HCT116 (cell line): ENCODE data around the gene ACTRT2. TPM values are rescaled to one million over a fixed set of nuclear protein-coding genes. Genes with fewer than 3 reads are reported as not detected.

Source experiments
- ATAC-seq: fragments of 200-7000 bp; cut with Tn5 transposase; 2 replicates; pipeline ENCODE4 v1.9.1; 2020; ENCODE audit warnings: mild to moderate bottlenecking, moderate library complexity
- BruUV-seq: library from RNA; stranded (reverse); fragments of 400-500 nt; replicated peaks from 2 replicates; lab custom pipeline; 2021; lab: Mats Ljungman, UMichigan
- CTCF ChIA-PET: fragments of 300-600 bp; sonication (Branson Sonifier 250); formaldehyde crosslinking; loops from one replicate; lab custom pipeline; 2021; ENCODE audit warnings: antibody characterized with exemption; lab: Charles Lee
- POLR2A ChIA-PET: fragments of 300-600, 350-600 bp; sonication (Branson Sonifier 250); formaldehyde crosslinking; loops from one replicate; lab custom pipeline; 2021; ENCODE audit warnings: antibody characterized with exemption; lab: Charles Lee
- RAD21 ChIA-PET, 2 experiments: fragments of 300-600 bp; sonication (Branson Sonifier 250); formaldehyde crosslinking; loops; one replicate each; lab custom pipeline; 2023; ENCODE audit warnings: low total read pairs in 2 of 2; ENCODE audit not compliant: uncharacterized antibody in 2 of 2, unreplicated experiment in 2 of 2, low non-redundant PET in 1 of 2; lab: Charles Lee
- DNase-seq: peaks from one replicate; pipeline ENCODE4 v3.0.0-alpha.2; 2010; ENCODE audit warnings: low read depth, low spot score
- H2AFZ ChIP-seq: fragments of 200-600 bp; shearing (Covaris generic), sonication (generic); 2 replicates; pipeline ENCODE4 v1.6.1; 2017; ENCODE audit warnings: low read depth, mixed run types, mixed read lengths, antibody characterized with exemption, low read length; ENCODE audit not compliant: poor library complexity, severe bottlenecking
- H3K27ac ChIP-seq: 2 replicates; pipeline ENCODE4 v1.5.1; 2012; ENCODE audit warnings: low read depth, low read length
- H3K27me3 ChIP-seq: fragments of 200-600 bp; sonication (generic); 2 replicates; pipeline ENCODE4 v1.6.1; 2016; ENCODE audit warnings: mixed run types, low read length, mixed read lengths; ENCODE audit not compliant: insufficient read depth
- H3K36me3 ChIP-seq, 2 experiments: fragments of 200-500 bp in 1 of 2; fragments of 200-600 bp in 1 of 2; sonication (Bioruptor generic) in 1 of 2; sonication (generic) in 1 of 2; 2 replicates each; pipeline versions ENCODE4 v1.5.1 to v1.6.1; 2014 to 2016; ENCODE audit warnings: low read length in 2 of 2, inconsistent platforms in 1 of 2, mixed read lengths in 1 of 2, mixed run types in 1 of 2; ENCODE audit not compliant: insufficient read depth in 2 of 2, control insufficient read depth in 1 of 2
- H3K4me1 ChIP-seq, 2 experiments: fragments of 200-600 bp in 1 of 2; sonication (generic) in 1 of 2; 2 replicates each; pipeline versions ENCODE4 v1.5.1 to v1.6.1; 2012 to 2017; ENCODE audit warnings: low read length in 2 of 2, inconsistent platforms in 1 of 2, mild to moderate bottlenecking in 1 of 2, mixed read lengths in 1 of 2, mixed run types in 1 of 2, moderate library complexity in 1 of 2; ENCODE audit not compliant: insufficient read depth in 2 of 2, control insufficient read depth in 1 of 2
- H3K4me2 ChIP-seq: fragments of 200-600 bp; sonication (generic); 2 replicates; pipeline ENCODE4 v1.6.1; 2017; ENCODE audit warnings: mixed run types, low read length, mixed read lengths
- H3K4me3 ChIP-seq, 2 experiments: fragments of 200-600 bp in 1 of 2; sonication (generic) in 1 of 2; replicated peaks in 1 of 2; 2 replicates each; pipeline ENCODE4 v1.5.1; 2011 to 2016; ENCODE audit warnings: low read length in 2 of 2, control low read depth in 1 of 2, low read depth in 1 of 2, mild to moderate bottlenecking in 1 of 2, mixed read lengths in 1 of 2, mixed run types in 1 of 2
- H3K79me2 ChIP-seq: fragments of 200-600 bp; sonication (generic); 2 replicates; pipeline ENCODE4 v1.6.1; 2017; ENCODE audit warnings: mild to moderate bottlenecking, mixed run types, low read length, moderate library complexity, mixed read lengths; ENCODE audit not compliant: insufficient read depth
- H3K9ac ChIP-seq: fragments of 200-600 bp; sonication (generic); 2 replicates; pipeline ENCODE4 v1.6.1; 2016; ENCODE audit warnings: low read length, mixed read lengths
- H3K9me2 ChIP-seq: fragments of 200-600 bp; sonication (generic), shearing (Covaris generic); 2 replicates; pipeline ENCODE4 v1.6.1; 2017; ENCODE audit warnings: mixed run types, mild to moderate bottlenecking, moderate library complexity; ENCODE audit not compliant: insufficient read depth
- H3K9me3 ChIP-seq, 2 experiments: fragments of 200-500 bp in 1 of 2; fragments of 200-600 bp in 1 of 2; sonication (Bioruptor generic) in 1 of 2; sonication (generic) in 1 of 2; 2 replicates each; pipeline ENCODE4 v1.6.1; 2014 to 2017; ENCODE audit warnings: low read length in 2 of 2, mixed read lengths in 2 of 2, inconsistent platforms in 1 of 2, low read depth in 1 of 2, mild to moderate bottlenecking in 1 of 2, mixed run types in 1 of 2, moderate library complexity in 1 of 2; ENCODE audit not compliant: control insufficient read depth in 1 of 2, insufficient read depth in 1 of 2
- H4K20me1 ChIP-seq: fragments of 200-600 bp; sonication (generic), shearing (Covaris generic); 2 replicates; pipeline ENCODE4 v1.6.1; 2017; ENCODE audit warnings: mixed run types, mild to moderate bottlenecking, moderate library complexity; ENCODE audit not compliant: insufficient read depth
- ATF3 ChIP-seq: IDR thresholded peaks from 2 replicates; pipeline ENCODE4 v1.6.1; 2012
- CBX3 ChIP-seq: IDR thresholded peaks from 2 replicates; pipeline ENCODE4 v1.6.1; 2012; ENCODE audit warnings: low read depth
- CEBPB ChIP-seq: IDR thresholded peaks from 2 replicates; pipeline ENCODE4 v1.6.1; 2012; ENCODE audit warnings: low read depth
- EGR1 ChIP-seq: IDR thresholded peaks from 2 replicates; pipeline ENCODE4 v1.6.1; 2012; ENCODE audit warnings: low read depth
- MAX ChIP-seq: IDR thresholded peaks from 2 replicates; pipeline ENCODE4 v1.6.1; 2012
- POLR2A ChIP-seq: IDR thresholded peaks from 2 replicates; pipeline ENCODE4 v1.7.0; 2011; ENCODE audit warnings: borderline replicate concordance; ENCODE audit not compliant: insufficient read depth, insufficient read length; ENCODE audit errors: extremely low read depth
- RAD21 ChIP-seq: IDR thresholded peaks from 2 replicates; pipeline ENCODE4 v1.6.1; 2012; ENCODE audit warnings: low read depth, mild to moderate bottlenecking
- REST ChIP-seq: IDR thresholded peaks from 2 replicates; pipeline ENCODE4 v1.6.1; 2012; ENCODE audit warnings: low read depth
- ZFX ChIP-seq: fragments of 450-650 bp; IDR thresholded peaks from 2 replicates; pipeline ENCODE4 v1.6.1; 2017
- intact Hi-C: fragments of 100-400 bp; cut with micrococcal nuclease; formaldehyde crosslinking; loops from 2 replicates; pipeline ENCODE4 v1.10.0; 2022
- total RNA-seq: library from RNA; stranded (reverse); gene quantifications from one replicate; pipeline ENCODE4 v1.2.1, GENCODE V29; 2021; ENCODE audit not compliant: unreplicated experiment

Gene ACTRT2
- total RNA-seq, 1 experiment from 2014 or later, result not detected

DNA sequence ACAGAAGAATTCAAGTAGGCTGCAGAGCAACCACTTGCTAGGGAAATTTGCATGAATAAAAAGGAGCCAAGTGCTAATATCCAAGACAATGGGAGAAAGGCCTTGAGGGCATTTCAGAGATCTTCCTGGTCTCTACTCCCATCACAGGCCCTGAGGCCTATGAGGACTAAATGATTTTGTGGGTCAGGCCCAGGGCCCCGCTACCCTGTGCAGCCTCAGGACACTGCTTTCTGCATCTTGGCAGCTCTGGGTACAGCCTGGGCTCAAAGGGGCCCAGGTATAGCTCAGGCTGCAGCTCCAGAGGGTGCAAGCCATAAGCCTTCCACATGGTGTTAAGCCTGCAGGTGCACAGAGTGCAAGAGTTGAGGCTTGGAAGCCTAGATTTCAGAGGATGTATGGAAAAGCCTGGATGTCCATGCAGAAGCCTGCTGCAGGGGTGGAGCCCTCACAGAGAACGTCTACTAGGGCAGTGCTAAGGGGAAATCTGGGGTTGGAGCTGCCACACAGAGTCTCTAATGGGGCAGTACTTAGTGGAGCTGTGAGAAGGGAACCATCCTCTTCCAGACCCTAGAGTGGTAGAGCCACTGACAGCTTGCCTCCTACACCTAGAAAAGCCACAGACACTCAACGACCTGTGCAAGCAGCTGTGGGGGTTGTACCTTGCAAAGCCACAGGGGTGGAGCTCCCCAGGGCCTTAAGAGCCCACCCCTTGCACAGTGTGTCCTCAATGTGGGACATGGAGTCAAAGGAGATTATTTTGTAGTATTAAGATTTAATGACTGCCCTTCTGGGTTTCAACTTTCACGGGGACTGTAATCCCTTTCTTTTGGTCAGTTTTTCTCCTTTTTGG, 13.7 kb upstream of the ACTRT2 start:
- CTCF ChIA-PET, result no interaction called here
- H3K9me2 ChIP-seq, result no peaks in the 10 kb centered on the region
- no peak overlapping the region for H3K9ac ChIP-seq
- no peaks in the 10 kb centered on the region for H3K4me1 ChIP-seq
- no TSS peak for BruUV-seq
- H3K4me3 ChIP-seq, result no peak overlapping the region
- ATAC-seq (no peak), DNase-seq (no peak)
- RAD21 ChIA-PET, result no interaction called here
- H2AFZ ChIP-seq, result no peak overlapping the region
- H3K27ac ChIP-seq, result no peak overlapping the region
- no peaks in the 10 kb centered on the region for H3K79me2 ChIP-seq
- H4K20me1 ChIP-seq, result no peaks in the 10 kb centered on the region
- H3K9me3 ChIP-seq, result peaks cover 7 to 10% of the 10 kb centered on the region in 2 experiments; a peak in 3 of 4 replicates
- intact Hi-C loops, result no loop called here
- H3K4me2 ChIP-seq, result no peak overlapping the region
- no peaks in the 10 kb centered on the region for H3K36me3 ChIP-seq
- POLR2A ChIA-PET, result no interaction called here
- TF ChIP-seq REST, result no peak
- no peak for TF ChIP-seq CBX3
- H3K27me3 ChIP-seq, result no peaks in the 10 kb centered on the region

DNA sequence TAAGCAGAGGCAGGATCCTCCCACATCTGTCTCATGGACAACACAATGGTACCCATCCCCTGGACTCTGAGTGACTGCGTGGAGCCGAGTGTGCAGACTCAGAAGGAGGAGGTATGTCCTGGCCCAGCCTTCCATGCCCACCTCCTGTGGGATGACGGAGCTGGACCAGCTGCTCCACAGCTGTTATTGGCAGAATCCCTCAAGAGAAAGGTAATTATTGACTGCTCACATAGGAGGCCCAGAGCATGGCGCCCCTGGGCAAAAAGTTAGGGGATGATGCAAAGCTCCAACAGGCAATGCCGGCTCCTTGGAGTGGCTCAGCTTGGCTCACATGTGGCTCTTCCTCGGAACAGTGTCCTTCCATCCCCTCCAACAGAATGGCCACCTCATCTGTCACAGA, 12.2 kb upstream of the ACTRT2 start:
- no peaks in the 10 kb centered on the region for H3K9me2 ChIP-seq
- H3K4me3 ChIP-seq, result no peak overlapping the region
- CTCF ChIA-PET, result no interaction called here
- intact Hi-C loops, result no loop called here
- H3K79me2 ChIP-seq, result no peaks in the 10 kb centered on the region
- ATAC-seq (no peak), DNase-seq (no peak)
- no peak for TF ChIP-seq CEBPB
- no peak for TF ChIP-seq EGR1
- no peak for TF ChIP-seq RAD21
- no peak for TF ChIP-seq ATF3
- TF ChIP-seq POLR2A, result no peak
- no peak for TF ChIP-seq MAX
- TF ChIP-seq ZFX, result no peak
- H2AFZ ChIP-seq, result no peak overlapping the region
- no peaks in the 10 kb centered on the region for H4K20me1 ChIP-seq
- BruUV-seq, result no TSS peak
- no peak overlapping the region for H3K27ac ChIP-seq
- no peak overlapping the region for H3K9ac ChIP-seq
- POLR2A ChIA-PET, result no interaction called here
- no peaks in the 10 kb centered on the region for H3K27me3 ChIP-seq
- H3K9me3 ChIP-seq, result peaks cover 7 to 10% of the 10 kb centered on the region in 2 experiments; a peak in 3 of 4 replicates
- RAD21 ChIA-PET, result no interaction called here
- no peaks in the 10 kb centered on the region for H3K4me1 ChIP-seq
- H3K36me3 ChIP-seq, result no peaks in the 10 kb centered on the region
- H3K4me2 ChIP-seq, result no peak overlapping the region
